ENCODE measurements around the gene MEGF6. TPM values are rescaled to one million over a fixed set of nuclear protein-coding genes. Genes with fewer than 3 reads are reported as not detected.

Gene MEGF6
- total and polyA plus RNA-seq, 2 donors (not counting 3 experiments of a cell fraction or from before 2014, with no cell fraction given), result 22.5 to 63.7 TPM

DNA sequence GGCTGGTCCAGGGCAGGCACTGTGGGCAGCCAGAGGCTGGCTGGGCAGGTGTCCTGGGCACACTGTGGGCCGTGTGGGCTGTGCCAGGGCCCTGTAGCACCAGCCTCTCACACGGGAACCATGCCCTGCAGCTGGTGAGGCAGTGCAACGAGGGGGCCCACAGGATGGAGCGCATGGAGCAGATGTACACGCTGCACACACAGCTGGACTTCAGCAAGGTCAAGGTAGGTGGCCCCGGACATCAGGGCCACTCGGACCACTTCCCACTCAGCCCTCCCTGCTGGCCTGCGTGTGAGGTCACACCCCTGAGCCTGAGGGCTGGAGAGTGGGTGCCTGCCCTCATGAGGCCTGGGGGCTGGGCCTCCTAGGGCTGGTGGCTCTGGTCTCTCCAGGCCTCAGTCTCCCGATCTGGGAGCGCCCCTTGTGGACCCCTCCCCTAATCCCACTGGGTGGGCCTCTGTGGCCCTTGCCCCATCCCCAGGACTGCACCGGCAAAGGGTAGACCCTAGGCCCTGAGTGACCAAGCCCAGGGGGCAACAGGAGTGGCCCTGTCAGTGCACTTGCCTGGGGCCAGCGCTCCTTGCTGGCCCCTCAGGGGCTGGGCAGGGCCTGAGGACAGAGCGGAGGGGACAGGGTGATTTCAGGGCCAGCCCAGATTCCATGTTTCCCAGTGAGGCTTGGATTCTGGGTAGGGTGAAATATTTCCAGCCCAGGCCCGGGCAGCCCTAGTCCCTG lies 135.3 kb downstream of the MEGF6 start:
- dilution Hi-C loops (cut with MboI; ENCODE audit: extremely low pct_ligation_motif_present, low sequenced_read_pairs) (no loop called here), intact Hi-C loops (cut with micrococcal nuclease) (no loop called here)
- H3K9me3 ChIP-seq (replicated peaks; ENCODE audit: control insufficient read depth, insufficient read depth, low read length), result no peaks in the 10 kb centered on the region
- no peak overlapping the region for H3K9ac ChIP-seq (replicated peaks; ENCODE audit: extremely low read depth, insufficient read depth, low read length)
- peaks cover 2% of the 10 kb centered on the region for H3K4me1 ChIP-seq (ENCODE audit: control insufficient read depth, extremely low read depth, insufficient read depth, low read length)
- POLR2A ChIA-PET, result no interaction called here
- BruUV-seq (replicated peaks), result no TSS peak
- H2AFZ ChIP-seq (ENCODE audit: low read depth, low read length), result no peak overlapping the region
- no peaks in the 10 kb centered on the region for H3K36me3 ChIP-seq (ENCODE audit: control insufficient read depth in 2 of 2, extremely low read depth in 1 of 2, insufficient read depth in 2 of 2, low read length in 2 of 2)
- CTCF ChIA-PET, result no interaction called here
- H3K79me2 ChIP-seq (ENCODE audit: control insufficient read depth, insufficient read depth, low read length), result no peaks in the 10 kb centered on the region
- TF ChIP-seq, protein P1, sequence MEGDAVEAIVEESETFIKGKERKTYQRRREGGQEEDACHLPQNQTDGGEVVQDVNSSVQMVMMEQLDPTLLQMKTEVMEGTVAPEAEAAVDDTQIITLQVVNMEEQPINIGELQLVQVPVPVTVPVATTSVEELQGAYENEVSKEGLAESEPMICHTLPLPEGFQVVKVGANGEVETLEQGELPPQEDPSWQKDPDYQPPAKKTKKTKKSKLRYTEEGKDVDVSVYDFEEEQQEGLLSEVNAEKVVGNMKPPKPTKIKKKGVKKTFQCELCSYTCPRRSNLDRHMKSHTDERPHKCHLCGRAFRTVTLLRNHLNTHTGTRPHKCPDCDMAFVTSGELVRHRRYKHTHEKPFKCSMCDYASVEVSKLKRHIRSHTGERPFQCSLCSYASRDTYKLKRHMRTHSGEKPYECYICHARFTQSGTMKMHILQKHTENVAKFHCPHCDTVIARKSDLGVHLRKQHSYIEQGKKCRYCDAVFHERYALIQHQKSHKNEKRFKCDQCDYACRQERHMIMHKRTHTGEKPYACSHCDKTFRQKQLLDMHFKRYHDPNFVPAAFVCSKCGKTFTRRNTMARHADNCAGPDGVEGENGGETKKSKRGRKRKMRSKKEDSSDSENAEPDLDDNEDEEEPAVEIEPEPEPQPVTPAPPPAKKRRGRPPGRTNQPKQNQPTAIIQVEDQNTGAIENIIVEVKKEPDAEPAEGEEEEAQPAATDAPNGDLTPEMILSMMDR (IDR thresholded peaks at IDR 0.05; ENCODE audit: extremely low read depth in 1 of 2, insufficient read depth in 1 of 2, low read depth in 1 of 2, low read length in 2 of 2), result no peak
- TF ChIP-seq POLR2A (IDR thresholded peaks at IDR 0.05; ENCODE audit: low read depth, low read length) (no peak), GATA2 (IDR thresholded peaks at IDR 0.05; ENCODE audit: insufficient read depth, insufficient read length, low read depth, low read length) (no peak), EZH2 (IDR thresholded peaks at IDR 0.05; ENCODE audit: borderline replicate concordance, low read depth, low read length, severe bottlenecking) (no peak), FOS (IDR thresholded peaks at IDR 0.05; ENCODE audit: borderline replicate concordance, insufficient read depth, low read length) (no peak), POLR2AphosphoS5 (IDR thresholded peaks at IDR 0.05; ENCODE audit: insufficient read depth, low read depth, low read length) (no peak), MYC (IDR thresholded peaks at IDR 0.05; ENCODE audit: low read depth, low read length) (no peak), JUN (IDR thresholded peaks at IDR 0.05; ENCODE audit: borderline replicate concordance, insufficient read depth, insufficient read length, low read depth) (no peak)
- TF ChIP-seq, protein P2, sequence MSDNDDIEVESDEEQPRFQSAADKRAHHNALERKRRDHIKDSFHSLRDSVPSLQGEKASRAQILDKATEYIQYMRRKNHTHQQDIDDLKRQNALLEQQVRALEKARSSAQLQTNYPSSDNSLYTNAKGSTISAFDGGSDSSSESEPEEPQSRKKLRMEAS (IDR thresholded peaks at IDR 0.05; ENCODE audit: insufficient read depth, insufficient read length), result no peak
- H4K20me1 ChIP-seq (replicated peaks; ENCODE audit: control insufficient read depth, extremely low read depth, insufficient read depth, low read length), result no peaks in the 10 kb centered on the region
- DNase-seq (ENCODE audit: low read depth, low spot score), result no peak
- H3K27ac ChIP-seq (ENCODE audit: insufficient read depth, low read depth, low read length), result no peak overlapping the region
- H3K9me1 ChIP-seq (replicated peaks; ENCODE audit: control insufficient read depth, extremely low read depth, insufficient read depth, low read length), result no peaks in the 10 kb centered on the region
- FAIRE-seq, result no peak
- no peak overlapping the region for H3K4me3 ChIP-seq (replicated peaks in 1 of 3; ENCODE audit: insufficient read depth in 1 of 3, low read depth in 1 of 3, low read length in 3 of 3)
- H3K27me3 ChIP-seq (ENCODE audit: control insufficient read depth in 2 of 2, insufficient read depth in 2 of 2, low read length in 2 of 2), result no peaks in the 10 kb centered on the region
- no peak overlapping the region for H3K4me2 ChIP-seq (ENCODE audit: insufficient read depth, low read length)

Measured in endothelial cell of umbilical vein (primary cell).